GM19025 (cell line): ENCODE measurements around the gene IGFL2.
"Not testable (repeated sequence)": the region's sequence is repeated elsewhere in the genome, so short reads cannot be mapped to it uniquely, and the experiment has no call there.

Source experiments
- ATAC-seq: cut with Tn5 transposase; IDR thresholded peaks from one replicate; pipeline ENCODE4 v1.9.1; 2021; ENCODE audit warnings: mild to moderate bottlenecking, low read depth, moderate library complexity; ENCODE audit not compliant: unreplicated experiment

IGFL2 gene

GRCh38 chr19:46205183-46205984, 57.3 kb downstream of the IGFL2 start:
- no peak for ATAC-seq

- no peak for ATAC-seq
These were observed 58.1 kb downstream of the IGFL2 start for GRCh38 chr19:46206176-46206575.

GRCh38 chr19:46206682-46207081, 58.6 kb downstream of the IGFL2 start:
- no peak for ATAC-seq

GRCh38 chr19:46207858-46208257, 59.8 kb downstream of the IGFL2 start:
- not testable (repeated sequence) for ATAC-seq

- ATAC-seq, result no peak
These were observed 61.0 kb downstream of the IGFL2 start for GRCh38 chr19:46209051-46209450.

GRCh38 chr19:46209472-46209871, 61.4 kb downstream of the IGFL2 start:
- no peak for ATAC-seq

GRCh38 chr19:46210669-46211068, 62.6 kb downstream of the IGFL2 start:
- no peak for ATAC-seq
